GM18858 (cell line): ENCODE results near the gene LCLAT1.

ENCODE experiments used
- ATAC-seq: cut with Tn5 transposase; IDR thresholded peaks from one replicate; pipeline ENCODE4 v1.9.1; 2021; ENCODE audit not compliant: unreplicated experiment

LCLAT1 gene

DNA sequence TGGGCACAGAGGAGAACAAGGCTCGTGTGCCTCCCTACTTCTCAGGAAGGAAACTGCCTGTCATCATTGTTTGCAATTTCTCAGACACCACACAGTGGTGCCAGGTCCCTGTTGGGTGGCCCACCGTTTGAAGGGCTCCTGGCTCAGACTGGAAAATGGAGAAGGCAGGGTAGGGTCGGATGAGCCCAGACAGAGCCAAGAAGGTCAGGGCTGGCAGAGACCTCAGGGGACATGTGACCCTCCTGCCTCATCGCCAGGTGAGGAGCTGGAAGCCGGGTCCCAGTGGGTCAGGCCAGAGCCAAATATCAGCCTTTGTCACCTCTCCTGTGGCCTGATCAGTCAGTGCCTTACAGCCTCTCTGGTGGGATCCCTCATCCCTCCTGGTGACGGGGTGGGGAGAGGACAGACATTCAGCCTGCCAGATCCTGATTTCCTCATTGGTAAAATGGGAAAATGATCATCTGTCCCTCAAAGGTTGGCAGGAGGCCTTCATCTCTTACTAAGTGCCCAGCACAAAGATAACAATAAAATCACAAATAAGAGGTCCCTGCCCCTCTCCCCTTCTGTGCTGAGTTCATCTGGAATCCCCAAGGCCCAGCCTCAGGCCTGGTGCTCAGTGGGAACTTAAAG lies 242.6 kb downstream of the LCLAT1 start:
- no peak for ATAC-seq

DNA sequence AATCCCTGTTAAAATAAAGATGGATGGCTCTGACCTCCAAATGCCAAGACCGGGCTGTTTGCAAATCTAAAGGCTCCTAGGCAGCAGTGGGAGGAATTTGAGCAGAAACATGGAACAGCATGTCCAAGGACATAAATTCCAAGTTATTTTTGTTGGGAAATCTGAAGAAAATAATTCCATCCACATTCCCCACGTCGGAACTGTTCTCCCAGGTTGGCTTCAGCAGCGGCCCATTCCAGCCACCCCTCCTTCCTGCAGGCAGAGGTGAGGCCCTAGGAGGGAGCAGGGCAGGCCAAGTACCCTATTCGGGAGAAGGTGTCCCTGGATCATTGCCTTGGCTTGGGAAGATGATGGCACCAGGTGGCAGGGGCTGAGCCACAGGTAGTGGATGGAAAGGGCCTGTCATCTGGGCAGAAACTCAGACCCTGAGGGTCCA lies 243.1 kb downstream of the LCLAT1 start:
- ATAC-seq = no peak

DNA sequence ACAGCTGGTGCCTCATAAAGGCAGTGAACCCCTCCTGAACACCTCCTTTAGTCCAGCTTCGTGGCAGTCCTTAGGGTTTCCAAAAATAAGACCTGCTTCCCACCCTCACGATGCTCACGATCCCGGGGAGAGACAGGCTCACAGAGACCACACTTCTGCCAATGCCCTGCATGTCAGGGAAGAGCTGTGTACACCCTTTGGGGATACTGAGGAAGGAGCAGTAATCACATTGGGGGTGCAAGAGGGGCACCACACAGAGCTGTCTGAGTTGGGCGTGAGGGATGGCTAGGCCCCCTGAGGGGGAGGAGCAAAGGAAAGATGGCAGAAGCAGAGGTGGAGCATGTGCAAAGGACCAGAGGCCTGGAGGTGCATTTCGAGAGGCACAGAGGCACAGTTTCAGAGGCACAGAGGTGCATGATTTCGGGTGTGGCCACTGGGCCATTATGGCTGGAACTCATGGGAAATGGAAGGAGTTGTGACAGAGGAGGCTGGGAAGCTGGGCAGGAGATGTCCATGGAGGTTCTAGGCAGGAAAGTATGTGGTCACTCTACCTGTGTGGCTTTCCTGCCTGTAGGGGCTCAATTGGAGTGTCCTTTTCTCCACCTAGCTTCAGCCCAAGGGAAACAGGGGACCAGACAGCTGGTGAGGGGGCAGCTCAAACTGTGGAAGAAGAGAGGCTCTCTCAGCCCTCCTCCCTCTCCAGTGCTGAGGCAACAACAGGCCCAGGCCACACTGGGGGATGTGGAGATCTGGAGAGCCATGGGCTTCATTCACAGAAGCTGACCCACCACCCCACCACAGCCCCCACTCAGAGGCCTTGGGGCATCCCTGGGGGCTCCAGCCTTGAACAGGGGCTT lies 244.3 kb downstream of the LCLAT1 start:
- no peak for ATAC-seq

DNA sequence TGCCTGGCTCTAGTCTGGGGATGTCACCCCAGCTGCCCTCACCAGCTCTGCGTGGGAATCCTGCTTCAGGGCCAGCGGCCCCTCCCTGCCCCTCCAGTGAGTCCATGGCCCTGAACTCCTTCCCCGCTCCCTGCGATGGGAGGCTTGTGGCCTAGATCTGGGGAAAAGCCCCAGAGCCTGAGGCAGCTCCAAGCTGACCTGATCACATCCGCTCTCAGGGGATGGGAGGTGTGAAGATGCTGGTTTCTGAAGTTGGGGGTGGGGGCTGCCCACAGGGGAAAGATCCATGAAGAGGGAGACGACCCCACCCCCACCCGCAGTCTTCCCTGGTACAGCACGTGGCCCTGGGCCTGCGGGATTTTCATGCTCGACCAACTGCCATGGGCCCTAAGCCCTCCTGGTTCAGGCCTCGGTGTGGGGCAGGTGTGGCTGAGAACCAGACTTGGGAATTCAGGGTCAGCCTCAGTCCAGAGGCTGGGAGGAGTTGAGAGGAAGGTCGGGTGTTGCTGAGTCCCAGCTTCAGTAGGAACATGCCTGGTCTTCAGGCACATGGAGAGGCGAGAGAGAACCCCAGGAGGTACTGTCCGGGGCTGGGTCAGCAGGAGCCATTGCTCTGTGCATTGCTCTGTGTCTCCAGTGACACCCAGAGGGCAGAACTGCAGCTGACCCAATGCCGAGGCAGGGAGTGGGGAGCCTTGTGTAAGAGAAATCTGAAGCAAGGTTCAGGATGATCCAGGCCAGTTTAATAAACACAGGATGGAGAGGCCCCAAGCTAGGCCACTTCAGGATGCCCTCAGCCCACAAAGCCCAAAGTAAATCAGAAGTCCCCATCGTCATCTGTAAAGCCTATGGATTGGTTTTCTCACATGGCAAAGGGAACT lies 245.1 kb downstream of the LCLAT1 start:
- no peak for ATAC-seq

DNA sequence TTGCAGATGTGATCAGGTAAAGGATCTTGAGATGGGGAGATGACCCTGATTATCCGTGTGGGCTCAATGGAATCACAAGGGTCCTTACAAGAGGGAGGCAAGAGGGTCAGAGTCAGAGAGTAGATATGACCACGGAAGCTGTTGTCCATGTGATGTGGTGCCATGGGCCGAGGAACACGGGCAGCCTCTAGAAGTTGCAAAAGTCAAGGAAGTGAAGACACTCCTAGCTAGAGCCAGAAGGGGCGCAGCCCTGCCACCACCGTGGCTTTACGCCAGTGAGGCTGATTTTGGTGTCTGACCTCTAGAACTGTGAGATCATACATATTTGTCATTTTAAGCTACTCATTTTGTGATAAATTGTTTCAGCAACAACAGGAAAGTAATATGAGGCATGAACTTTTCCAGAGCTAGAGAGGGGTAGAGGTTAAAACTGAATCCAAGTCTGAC lies 245.8 kb downstream of the LCLAT1 start:
- no peak for ATAC-seq
